MCF 10A (cell line): Measurements from ENCODE around the gene DBP. TPM values are rescaled to one million over a fixed set of nuclear protein-coding genes. Genes with fewer than 3 reads are reported as not detected.

Source experiments
- BruUV-seq: library from RNA; stranded (reverse); fragments of 400-500 nt; replicated peaks from 2 replicates; lab custom pipeline; 2021; lab: Mats Ljungman, UMichigan
- CTCF ChIA-PET: fragments of 300-600 bp; sonication (Branson Sonifier 250); formaldehyde crosslinking; extraction: SDS; loops from one replicate; lab custom pipeline; 2021; ENCODE audit warnings: antibody characterized with exemption, inconsistent platforms; lab: Yijun Ruan, JAX
- POLR2A ChIA-PET: fragments of 300-600, 350-650 bp; sonication (Branson Sonifier 250); formaldehyde crosslinking; extraction: SDS; loops from one replicate; lab custom pipeline; 2020; ENCODE audit warnings: antibody characterized with exemption, inconsistent platforms; lab: Yijun Ruan, JAX
- DNase-seq: peaks from one replicate; pipeline ENCODE4 v3.0.0-alpha.2; 2018; ENCODE audit not compliant: unreplicated experiment
- H3K27ac Mint-ChIP-seq: one replicate; pipeline ENCODE4 v1.8.0; 2022; ENCODE audit warnings: mild to moderate bottlenecking, low read depth, mixed read lengths; ENCODE audit not compliant: unreplicated experiment
- H3K27me3 Mint-ChIP-seq: one replicate; pipeline ENCODE4 v1.8.0; 2022; ENCODE audit warnings: mixed read lengths; ENCODE audit not compliant: insufficient read depth, unreplicated experiment
- H3K36me3 Mint-ChIP-seq: one replicate; pipeline ENCODE4 v1.8.0; 2022; ENCODE audit warnings: mild to moderate bottlenecking, moderate library complexity, mixed read lengths; ENCODE audit not compliant: insufficient read depth, unreplicated experiment
- H3K4me1 Mint-ChIP-seq: one replicate; pipeline ENCODE4 v1.8.0; 2022; ENCODE audit warnings: mixed read lengths; ENCODE audit not compliant: insufficient read depth, unreplicated experiment
- H3K4me3 Mint-ChIP-seq: one replicate; pipeline ENCODE4 v1.8.0; 2022; ENCODE audit warnings: mild to moderate bottlenecking, moderate library complexity, mixed read lengths; ENCODE audit not compliant: unreplicated experiment
- H3K9me3 Mint-ChIP-seq: one replicate; pipeline ENCODE4 v1.8.0; 2022; ENCODE audit warnings: mixed read lengths; ENCODE audit not compliant: unreplicated experiment
- CTCF ChIP-seq: fragments of 200-600 bp; IDR thresholded peaks from one replicate; pipeline ENCODE4 v1.8.0; 2022; ENCODE audit warnings: antibody characterized with exemption, mild to moderate bottlenecking; ENCODE audit not compliant: unreplicated experiment
- intact Hi-C: fragments of 100-400 bp; cut with micrococcal nuclease; formaldehyde crosslinking; loops from 2 replicates; pipeline ENCODE4 v1.14.1; 2022
- total RNA-seq: library from RNA; stranded (reverse); gene quantifications from 2 replicates; pipeline ENCODE4 v1.2.3, GENCODE V29; 2022

DBP gene
- total RNA-seq, 1 experiment from 2014 or later: 0.56 TPM

- Mint-ChIP-seq H3K4me1 (peaks cover 13% of the 10 kb centered on the region), H3K4me3 (no peak overlapping the region), H3K27ac (no peak overlapping the region), H3K9me3 (no peaks in the 10 kb centered on the region), H3K27me3 (no peaks in the 10 kb centered on the region), H3K36me3 (no peaks in the 10 kb centered on the region)
- ChIA-PET POLR2A (interaction anchor here (0.6 to 1.1 kb wide), 3 partner anchors 28 to 562 kb away, joined by 3 read pairs; partner anchors contain the start of gene FAM83E), CTCF (interaction anchor here (0.6 to 5.3 kb wide), 5 partner anchors 46 to 98 kb away, joined by 4 to 99 read pairs (median 7); no protein-coding TSS in a partner anchor)
- no peak for DNase-seq
- TF ChIP-seq CTCF: no peak
- intact Hi-C loops: loop anchor here (10.0 kb wide), 1 partner anchor 323 kb away; no protein-coding TSS in a partner anchor
- no TSS peak for BruUV-seq
Observed at GRCh38 chr19:48587387-48587786, 49.8 kb downstream of the DBP start.

- no TSS peak for BruUV-seq
- ChIA-PET CTCF (interaction anchor here (2.1 kb wide), 1 partner anchor 92 kb away, joined by 13 read pairs; no protein-coding TSS in a partner anchor), POLR2A (no interaction called here)
- H3K36me3 Mint-ChIP-seq: no peaks in the 10 kb centered on the region
- H3K9me3 Mint-ChIP-seq: no peaks in the 10 kb centered on the region
- no peaks in the 10 kb centered on the region for H3K27me3 Mint-ChIP-seq
- no peak for TF ChIP-seq CTCF
- H3K27ac Mint-ChIP-seq: no peak overlapping the region
- no peak overlapping the region for H3K4me3 Mint-ChIP-seq
- intact Hi-C loops: loop anchor here (10.0 kb wide), 1 partner anchor 317 kb away; no protein-coding TSS in a partner anchor
- no peak for DNase-seq
- peaks cover 7% of the 10 kb centered on the region for H3K4me1 Mint-ChIP-seq
Observed at GRCh38 chr19:48582168-48582567, 55.0 kb downstream of the DBP start.

Other genes starting within 250 kb of the DBP start
- gene KDELR1, start 245.8 kb downstream of the DBP start, total RNA-seq: 113 and 134 TPM in 2 replicates
- 0.35 and 0.39 TPM in 2 replicates for gene GRIN2D, start 243.7 kb downstream of the DBP start, total RNA-seq
- gene GRWD1, start 191.4 kb downstream of the DBP start, total RNA-seq: 45.1 and 55.8 TPM in 2 replicates
- 1.6 and 2.7 TPM in 2 replicates for gene KCNJ14, start 181.8 kb downstream of the DBP start, total RNA-seq
- 70.3 and 72.2 TPM in 2 replicates for gene CYTH2, start 168.0 kb downstream of the DBP start, total RNA-seq
- 0.37 and 0.47 TPM in 2 replicates for gene LMTK3, start 125.5 kb downstream of the DBP start, total RNA-seq
- gene SULT2B1, start 85.2 kb downstream of the DBP start, total RNA-seq: not detected in 2 replicates
- not detected in 2 replicates for gene SPACA4, start 30.6 kb downstream of the DBP start, total RNA-seq
- gene FAM83E, start 22.3 kb downstream of the DBP start, total RNA-seq: 0.89 and 2.8 TPM in 2 replicates
- gene RPL18, start 18.2 kb downstream of the DBP start, total RNA-seq: 1,536 and 1,736 TPM in 2 replicates
- gene SPHK2, start 17.9 kb downstream of the DBP start, total RNA-seq: 16.3 and 18.2 TPM in 2 replicates
- 2.6 and 2.9 TPM in 2 replicates for gene CA11, start 8.8 kb upstream of the DBP start, total RNA-seq
- 0.17 TPM in 1 of 2 replicates, not detected in the other for gene NTN5, start 35.6 kb upstream of the DBP start, total RNA-seq
- not detected in 2 replicates for gene FUT2, start 58.6 kb upstream of the DBP start, total RNA-seq
- 0.22 and 0.65 TPM in 2 replicates for gene MAMSTR, start 82.3 kb upstream of the DBP start, total RNA-seq
- gene RASIP1, start 103.2 kb upstream of the DBP start, total RNA-seq: 1.9 and 3.0 TPM in 2 replicates
- 3.5 and 4.2 TPM in 2 replicates for gene IZUMO1, start 109.5 kb upstream of the DBP start, total RNA-seq
- 10.5 and 14.7 TPM in 2 replicates for gene FUT1, start 115.3 kb upstream of the DBP start, total RNA-seq
- gene FGF21, start 118.1 kb upstream of the DBP start, total RNA-seq: 0.49 and 0.93 TPM in 2 replicates
- 40.7 and 48.2 TPM in 2 replicates for gene BCAT2, start 173.7 kb upstream of the DBP start, total RNA-seq
- gene HSD17B14, start 199.1 kb upstream of the DBP start, total RNA-seq: 0.26 and 0.32 TPM in 2 replicates
- 10.1 and 11.9 TPM in 2 replicates for gene PLEKHA4, start 231.2 kb upstream of the DBP start, total RNA-seq
- 207 and 248 TPM in 2 replicates for gene PPP1R15A, start 235.0 kb upstream of the DBP start, total RNA-seq